Activated CD4-positive, alpha-beta T cell treated with anti-CD3 and anti-CD28 coated beads, Interleukin-2, amount 10 ng/mL, durations not matched to agents 7 days and 5 days (primary cell): ENCODE data around the gene SFN. TPM values are rescaled to one million over a fixed set of nuclear protein-coding genes. Genes with fewer than 3 reads are reported as not detected.
A peak's percentile ranks its signal among the peaks of the same experiment; 100 is the strongest.
"Not testable (repeated sequence)": the region's sequence is repeated elsewhere in the genome, so short reads cannot be mapped to it uniquely, and the experiment has no call there.

Experiments used
- CTCF ChIA-PET: fragments of 350-600 bp; sonication (Branson Sonifier 250); formaldehyde crosslinking; loops from one replicate; lab custom pipeline; 2021; ENCODE audit warnings: antibody characterized with exemption; lab: Charles Lee
- POLR2A ChIA-PET: fragments of 350-600 bp; sonication (Branson Sonifier 250); formaldehyde crosslinking; loops from one replicate; lab custom pipeline; 2021; ENCODE audit warnings: antibody characterized with exemption; lab: Charles Lee
- DNase-seq: peaks from one replicate; pipeline ENCODE4 v3.0.0-alpha.2; 2020
- H3K27ac Mint-ChIP-seq: one replicate; pipeline ENCODE4 v1.8.0; 2021; ENCODE audit warnings: mild to moderate bottlenecking, moderate library complexity, mixed read lengths
- H3K27me3 Mint-ChIP-seq: one replicate; pipeline ENCODE4 v1.8.0; 2021; ENCODE audit warnings: mixed read lengths
- H3K36me3 Mint-ChIP-seq: one replicate; pipeline ENCODE4 v1.8.0; 2021; ENCODE audit warnings: low read depth, mixed read lengths
- H3K4me1 Mint-ChIP-seq: one replicate; pipeline ENCODE4 v1.8.0; 2021; ENCODE audit warnings: mixed read lengths
- H3K4me3 Mint-ChIP-seq: one replicate; pipeline ENCODE4 v1.8.0; 2021; ENCODE audit warnings: mild to moderate bottlenecking, moderate library complexity, mixed read lengths
- H3K9me3 Mint-ChIP-seq: one replicate; pipeline ENCODE4 v1.8.0; 2021; ENCODE audit warnings: mixed read lengths
- total RNA-seq, 2 experiments: library from RNA; stranded (reverse); gene quantifications; one replicate each; pipeline ENCODE4 v1.2.3, GENCODE V29; 2021

SFN gene
- total RNA-seq, 2 experiments from 2014 or later: 2.4 to 3.0 TPM

DNA sequence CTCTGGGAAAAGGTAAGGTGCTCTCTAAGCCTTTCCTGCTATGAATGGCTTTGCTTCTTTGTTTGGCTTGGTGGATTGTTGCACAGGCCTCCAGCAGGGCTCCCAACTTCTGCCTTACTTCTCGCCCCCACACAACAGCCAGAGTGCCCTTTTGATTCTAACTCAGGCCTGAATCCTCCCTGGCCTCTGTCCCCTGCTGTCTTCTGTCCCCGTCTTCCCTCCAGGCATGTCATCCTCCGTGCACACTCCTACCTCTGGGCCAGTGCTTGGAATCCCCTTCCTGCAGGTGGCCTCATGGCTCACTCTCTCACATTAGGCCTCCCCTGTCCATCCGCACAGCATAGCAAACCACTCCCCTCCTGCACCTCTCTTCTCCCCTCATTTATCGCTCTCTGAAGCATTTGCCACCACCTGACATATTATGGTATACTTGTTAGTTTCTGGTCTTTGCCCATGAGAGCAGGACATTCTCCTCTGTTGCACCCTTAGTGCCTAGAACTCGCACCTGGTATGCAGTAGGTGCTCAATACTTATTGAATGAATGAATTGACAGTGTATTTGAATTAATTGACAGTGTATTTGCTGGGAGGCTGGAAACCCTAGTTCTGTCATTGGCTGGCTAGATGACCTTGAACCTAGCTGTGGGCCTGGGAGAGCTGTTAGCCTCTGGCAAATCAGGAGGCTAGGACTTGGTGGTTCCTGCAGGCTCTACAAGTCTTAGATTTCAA, 33.6 kb upstream of the SFN start:
- Mint-ChIP-seq H3K27ac (peak overlapping the region; percentile 94), H3K4me3 (peak overlapping the region; percentile 93), H3K36me3 (peaks cover 56% of the 10 kb centered on the region), H3K27me3 (no peaks in the 10 kb centered on the region), H3K9me3 (no peaks in the 10 kb centered on the region), H3K4me1 (peaks cover 85% of the 10 kb centered on the region)
- no peak for DNase-seq
- ChIA-PET POLR2A (no interaction called here), CTCF (interaction anchor here (0.6 to 2.2 kb wide), 7 partner anchors 8 to 227 kb away, joined by 3 to 7 read pairs (median 4); no protein-coding TSS in a partner anchor)

DNA sequence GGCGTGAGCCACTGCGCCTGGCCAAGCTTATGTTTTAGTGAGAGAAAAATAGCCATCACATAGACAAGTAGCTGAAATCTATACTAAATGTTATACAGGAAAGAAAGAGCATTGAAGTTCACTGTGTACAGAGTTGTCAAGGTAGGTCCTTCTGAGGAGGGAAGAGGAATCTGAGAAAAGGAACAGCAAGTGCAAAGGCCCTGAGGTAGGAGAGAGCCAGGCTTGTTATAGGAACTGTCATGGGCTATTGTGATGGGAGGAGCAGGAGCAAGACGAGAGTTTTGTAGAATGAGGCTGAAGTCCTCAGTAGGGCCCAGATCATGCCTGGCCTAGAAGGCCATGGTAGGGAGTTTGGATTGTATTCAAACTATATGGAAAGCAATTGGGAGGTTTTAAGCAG, 31.9 kb upstream of the SFN start:
- DNase-seq: no peak
- H3K27me3 Mint-ChIP-seq: no peaks in the 10 kb centered on the region
- H3K27ac Mint-ChIP-seq: peak overlapping the region; percentile 69
- no peaks in the 10 kb centered on the region for H3K9me3 Mint-ChIP-seq
- H3K4me3 Mint-ChIP-seq: no peak overlapping the region
- peaks cover 67% of the 10 kb centered on the region for H3K36me3 Mint-ChIP-seq
- CTCF ChIA-PET: interaction anchor here (1.3 to 5.9 kb wide), 4 partner anchors 20 to 41 kb away, joined by 4 to 29 read pairs (median 14); no protein-coding TSS in a partner anchor
- peaks cover 81% of the 10 kb centered on the region for H3K4me1 Mint-ChIP-seq
- POLR2A ChIA-PET: interaction anchor here (0.6 kb wide), 1 partner anchor 302 kb away, joined by 3 read pairs; no protein-coding TSS in a partner anchor

DNA sequence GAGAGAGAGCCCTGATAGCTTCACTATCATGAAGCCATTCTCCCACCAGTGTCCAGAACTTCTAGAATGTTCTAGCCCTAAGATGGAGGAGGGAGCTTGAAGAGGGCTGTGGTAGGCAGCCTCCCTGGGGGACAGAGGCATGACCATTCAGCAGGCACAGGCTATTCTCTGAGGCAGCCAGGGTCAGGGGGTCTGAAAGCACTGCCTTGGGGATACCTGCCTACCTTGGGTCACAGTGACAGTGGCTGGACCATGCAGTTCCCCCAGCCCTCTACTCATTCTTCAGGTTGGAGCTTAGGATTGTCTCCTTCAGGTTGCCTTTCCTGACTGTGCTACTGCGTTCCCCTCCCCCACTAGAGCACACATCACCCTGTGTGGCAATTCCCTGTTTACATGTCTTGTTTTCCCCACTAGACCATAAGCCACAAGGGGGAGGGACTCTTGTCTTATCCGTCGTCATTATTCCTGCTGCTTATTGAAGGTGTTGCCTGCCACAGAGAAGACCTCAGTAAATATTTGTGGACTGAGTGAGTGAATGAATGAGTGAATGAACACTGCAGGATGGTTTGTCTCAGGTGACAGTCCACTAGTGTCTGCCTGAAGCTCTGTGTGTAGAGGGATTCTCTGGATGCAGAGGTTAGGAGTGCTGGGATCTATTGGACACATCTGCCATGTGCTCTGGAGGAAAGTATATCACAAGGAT, 31.3 kb upstream of the SFN start:
- CTCF ChIA-PET: interaction anchor here (0.6 to 5.9 kb wide), 9 partner anchors 11 to 672 kb away, joined by 3 to 29 read pairs (median 3); no protein-coding TSS in a partner anchor
- DNase-seq: no peak
- Mint-ChIP-seq H3K9me3 (no peaks in the 10 kb centered on the region), H3K4me3 (no peak overlapping the region), H3K27me3 (no peaks in the 10 kb centered on the region), H3K27ac (peak overlapping the region; percentile 99), H3K4me1 (peaks cover 80% of the 10 kb centered on the region), H3K36me3 (peaks cover 70% of the 10 kb centered on the region)
- POLR2A ChIA-PET: no interaction called here

GRCh38 chr1:26832249-26832960, 30.5 kb upstream of the SFN start:
- ChIA-PET CTCF (interaction anchor here (0.5 to 5.9 kb wide), 19 partner anchors 10 to 831 kb away, joined by 3 to 29 read pairs (median 3); partner anchors contain the start of genes GPATCH3 and GPN2), POLR2A (interaction anchor here (1.7 kb wide), 1 partner anchor 32 kb away, joined by 8 read pairs; no protein-coding TSS in a partner anchor)
- H3K27me3 Mint-ChIP-seq: no peaks in the 10 kb centered on the region
- peaks cover 69% of the 10 kb centered on the region for H3K36me3 Mint-ChIP-seq
- H3K4me3 Mint-ChIP-seq: peak overlapping the region; percentile 64
- no peaks in the 10 kb centered on the region for H3K9me3 Mint-ChIP-seq
- no peak for DNase-seq
- H3K4me1 Mint-ChIP-seq: peaks cover 79% of the 10 kb centered on the region
- H3K27ac Mint-ChIP-seq: peak overlapping the region; percentile 99

GRCh38 chr1:26833432-26834405, 29.2 kb upstream of the SFN start:
- H3K4me3 Mint-ChIP-seq: peak overlapping the region; percentile 64
- CTCF ChIA-PET: interaction anchor here (0.6 to 5.9 kb wide), 20 partner anchors 8 to 334 kb away, joined by 3 to 29 read pairs (median 4); partner anchors contain the start of gene GPN2

GRCh38 chr1:26837665-26838064, 25.3 kb upstream of the SFN start:
- H3K27ac Mint-ChIP-seq, H3K4me3 Mint-ChIP-seq, POLR2A ChIA-PET, H3K9me3 Mint-ChIP-seq, H3K27me3 Mint-ChIP-seq, DNase-seq: not testable (repeated sequence)
- peaks cover 43% of the 10 kb centered on the region for H3K4me1 Mint-ChIP-seq
- H3K36me3 Mint-ChIP-seq: peaks cover 49% of the 10 kb centered on the region
- CTCF ChIA-PET: interaction anchor here (0.6 to 1.2 kb wide), 2 partner anchors 9 to 48 kb away, joined by 3 to 4 read pairs; no protein-coding TSS in a partner anchor

More at GRCh38 chr1:26833432-26834405, 29.2 kb upstream of the SFN start:
- Mint-ChIP-seq H3K27ac (peak overlapping the region; percentile 99), H3K4me1 (peaks cover 75% of the 10 kb centered on the region), H3K27me3 (no peaks in the 10 kb centered on the region), H3K36me3 (peaks cover 68% of the 10 kb centered on the region), H3K9me3 (no peaks in the 10 kb centered on the region)
- POLR2A ChIA-PET: interaction anchor here (1.0 to 1.7 kb wide), 2 partner anchors 31 to 37 kb away, joined by 3 to 8 read pairs; no protein-coding TSS in a partner anchor
- peak; percentile 95 for DNase-seq

- no peak overlapping the region for H3K4me3 Mint-ChIP-seq
- H3K4me1 Mint-ChIP-seq: peaks cover 32% of the 10 kb centered on the region
- ChIA-PET CTCF (interaction anchor here (1.1 to 1.8 kb wide), 5 partner anchors 10 to 50 kb away, joined by 3 to 7 read pairs (median 4); partner anchors contain the start of gene ZDHHC18), POLR2A (no interaction called here)
- H3K9me3 Mint-ChIP-seq: no peaks in the 10 kb centered on the region
- DNase-seq: no peak
- H3K27me3 Mint-ChIP-seq: no peaks in the 10 kb centered on the region
- peaks cover 41% of the 10 kb centered on the region for H3K36me3 Mint-ChIP-seq
- H3K27ac Mint-ChIP-seq: peak overlapping the region; percentile 66
These were observed 24.2 kb upstream of the SFN start for GRCh38 chr1:26838474-26839338.

GRCh38 chr1:26839339-26839722, 23.6 kb upstream of the SFN start:
- Mint-ChIP-seq H3K4me3 (no peak overlapping the region), H3K36me3 (peaks cover 39% of the 10 kb centered on the region), H3K9me3 (no peaks in the 10 kb centered on the region), H3K27ac (peak overlapping the region; percentile 66), H3K27me3 (no peaks in the 10 kb centered on the region), H3K4me1 (peaks cover 26% of the 10 kb centered on the region)
- CTCF ChIA-PET: interaction anchor here (1.1 to 1.8 kb wide), 5 partner anchors 11 to 51 kb away, joined by 3 to 7 read pairs (median 4); partner anchors contain the start of gene ZDHHC18
- no peak for DNase-seq
- POLR2A ChIA-PET: no interaction called here

DNA sequence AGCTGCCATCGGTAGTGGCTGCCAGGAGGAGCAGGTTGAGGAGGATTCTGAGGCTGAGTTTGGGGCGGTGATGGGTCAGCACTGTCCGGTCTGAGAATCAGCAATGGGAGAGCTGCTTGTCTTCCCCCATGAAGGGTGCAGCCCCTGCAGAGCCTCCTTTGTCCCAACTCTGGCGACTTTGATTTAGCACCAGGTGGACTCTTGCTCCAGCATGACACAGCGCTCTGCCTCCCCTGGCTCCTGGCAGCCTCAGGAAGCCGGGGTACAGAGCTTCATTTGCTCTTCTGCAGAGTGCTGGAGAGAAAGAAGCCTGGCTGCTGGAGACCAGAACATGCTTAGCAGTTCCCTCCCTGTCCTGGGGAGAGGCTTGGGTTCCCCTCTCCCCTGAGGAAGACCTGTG, 23.2 kb upstream of the SFN start:
- Mint-ChIP-seq H3K4me1 (peaks cover 21% of the 10 kb centered on the region), H3K27ac (no peak overlapping the region), H3K9me3 (no peaks in the 10 kb centered on the region), H3K36me3 (peaks cover 35% of the 10 kb centered on the region), H3K27me3 (no peaks in the 10 kb centered on the region), H3K4me3 (no peak overlapping the region)
- POLR2A ChIA-PET: no interaction called here
- CTCF ChIA-PET: interaction anchor here (0.5 to 1.8 kb wide), 5 partner anchors 14 to 51 kb away, joined by 3 to 5 read pairs (median 3); partner anchors contain the start of gene ZDHHC18
- no peak for DNase-seq

DNA sequence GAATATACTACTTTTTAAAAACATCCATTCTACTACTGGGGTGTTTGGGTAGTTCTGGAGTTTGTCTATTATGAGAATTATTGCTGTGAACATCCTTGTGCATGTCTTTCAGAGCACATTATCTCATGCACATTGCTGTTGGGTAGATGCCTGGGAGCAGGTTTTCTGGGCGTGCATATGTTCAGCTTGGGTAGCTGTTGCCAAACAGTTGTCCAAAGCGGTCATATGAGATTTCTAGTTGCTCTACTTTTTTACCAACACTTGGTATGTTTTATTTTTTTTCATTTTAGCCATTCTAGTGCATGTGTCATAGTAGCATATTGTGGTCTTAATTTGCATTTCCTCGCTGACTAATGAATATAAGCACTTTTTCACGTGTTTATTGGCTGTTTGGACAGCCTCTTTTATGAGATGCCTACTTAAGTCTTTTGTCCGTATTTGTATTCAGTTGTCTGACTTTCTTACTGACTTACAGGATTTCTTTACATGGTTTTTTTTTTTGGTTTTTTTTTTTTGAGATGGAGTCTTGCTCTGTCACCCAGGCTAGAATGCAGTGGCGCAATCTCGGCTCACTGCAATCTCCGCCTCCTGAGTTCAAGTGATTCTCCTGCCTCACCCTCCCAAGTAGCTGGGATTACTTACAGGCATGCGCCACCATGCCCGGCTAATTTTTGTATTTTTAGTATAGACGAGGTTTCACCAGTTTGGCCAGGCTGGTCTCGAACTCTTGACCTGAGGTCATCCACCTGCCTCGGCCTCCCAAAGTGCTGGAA, 18.3 kb upstream of the SFN start:
- H3K27me3 Mint-ChIP-seq: no peaks in the 10 kb centered on the region
- DNase-seq: no peak
- H3K4me1 Mint-ChIP-seq: no peaks in the 10 kb centered on the region
- H3K27ac Mint-ChIP-seq: no peak overlapping the region
- POLR2A ChIA-PET: no interaction called here
- H3K9me3 Mint-ChIP-seq: no peaks in the 10 kb centered on the region
- no peak overlapping the region for H3K4me3 Mint-ChIP-seq
- peaks cover 27% of the 10 kb centered on the region for H3K36me3 Mint-ChIP-seq
- CTCF ChIA-PET: interaction anchor here (0.9 to 2.3 kb wide), 3 partner anchors 11 to 16 kb away, joined by 3 to 7 read pairs (median 5); no protein-coding TSS in a partner anchor
